Skeletal muscle satellite cell (primary cell): ENCODE measurements around the gene FAIM2.

Experiments
- H3K27me3 ChIP-seq: 2 replicates; pipeline ENCODE4 v1.7.0; 2013; ENCODE audit warnings: low read length; ENCODE audit not compliant: control insufficient read depth, insufficient read depth
- H3K36me3 ChIP-seq: 2 replicates; pipeline ENCODE4 v1.7.0; 2013; ENCODE audit warnings: mild to moderate bottlenecking, control low read depth, low read length; ENCODE audit not compliant: insufficient read depth
- H3K4me1 ChIP-seq: 2 replicates; pipeline ENCODE4 v1.7.0; 2013; ENCODE audit warnings: low read length; ENCODE audit not compliant: control insufficient read depth, insufficient read depth
- H3K4me2 ChIP-seq: 2 replicates; pipeline ENCODE4 v1.7.0; 2013; ENCODE audit warnings: mild to moderate bottlenecking, low read length
- H3K4me3 ChIP-seq: 2 replicates; pipeline ENCODE4 v1.7.0; 2013; ENCODE audit warnings: low read length
- H3K9ac ChIP-seq: 2 replicates; pipeline ENCODE4 v1.7.0; 2013; ENCODE audit warnings: mild to moderate bottlenecking, low read depth, low read length, moderate library complexity
- H3K9me3 ChIP-seq: replicated peaks from 2 replicates; pipeline ENCODE4 v1.7.0; 2013; ENCODE audit warnings: mild to moderate bottlenecking, control low read depth, low read length

FAIM2 gene

GRCh38 chr12:49821373-49822287 lies 82.1 kb downstream of the FAIM2 start:
- Histone ChIP-seq H3K9ac (no peak overlapping the region), H3K4me2 (no peak overlapping the region), H3K4me3 (no peak overlapping the region), H3K4me1 (peaks cover 50% of the 10 kb centered on the region), H3K36me3 (peaks cover 12% of the 10 kb centered on the region), H3K9me3 (no peaks in the 10 kb centered on the region), H3K27me3 (no peaks in the 10 kb centered on the region)

- H3K36me3 ChIP-seq, result peaks cover 20% of the 10 kb centered on the region
- H3K27me3 ChIP-seq, result no peaks in the 10 kb centered on the region
- H3K9me3 ChIP-seq, result no peaks in the 10 kb centered on the region
- no peak overlapping the region for H3K9ac ChIP-seq
- no peak overlapping the region for H3K4me3 ChIP-seq
- no peak overlapping the region for H3K4me2 ChIP-seq
- H3K4me1 ChIP-seq, result peaks cover 31% of the 10 kb centered on the region
Measured at GRCh38 chr12:49819786-49820185, 83.9 kb downstream of the FAIM2 start.

GRCh38 chr12:49818241-49818895 lies 85.3 kb downstream of the FAIM2 start:
- H3K27me3 ChIP-seq, result no peaks in the 10 kb centered on the region
- peaks cover 20% of the 10 kb centered on the region for H3K36me3 ChIP-seq
- H3K4me3 ChIP-seq, result no peak overlapping the region
- H3K9me3 ChIP-seq, result no peaks in the 10 kb centered on the region
- H3K9ac ChIP-seq, result no peak overlapping the region
- no peak overlapping the region for H3K4me2 ChIP-seq
- peaks cover 19% of the 10 kb centered on the region for H3K4me1 ChIP-seq
